GM12878 (cell line): ENCODE results near the gene TNNT2.

Source experiments
- BMI1 ChIP-seq: fragments of 450-650 bp; IDR thresholded peaks from 2 replicates; pipeline ENCODE4 v1.6.1; 2016; ENCODE audit warnings: mild to moderate bottlenecking, moderate library complexity, borderline replicate concordance
- TF ChIP-seq, protein P1 (sequence below): IDR thresholded peaks from 2 replicates; pipeline ENCODE4 v1.6.1; 2012; ENCODE audit warnings: low read depth, low read length, improper control_type of control experiment

DNA sequence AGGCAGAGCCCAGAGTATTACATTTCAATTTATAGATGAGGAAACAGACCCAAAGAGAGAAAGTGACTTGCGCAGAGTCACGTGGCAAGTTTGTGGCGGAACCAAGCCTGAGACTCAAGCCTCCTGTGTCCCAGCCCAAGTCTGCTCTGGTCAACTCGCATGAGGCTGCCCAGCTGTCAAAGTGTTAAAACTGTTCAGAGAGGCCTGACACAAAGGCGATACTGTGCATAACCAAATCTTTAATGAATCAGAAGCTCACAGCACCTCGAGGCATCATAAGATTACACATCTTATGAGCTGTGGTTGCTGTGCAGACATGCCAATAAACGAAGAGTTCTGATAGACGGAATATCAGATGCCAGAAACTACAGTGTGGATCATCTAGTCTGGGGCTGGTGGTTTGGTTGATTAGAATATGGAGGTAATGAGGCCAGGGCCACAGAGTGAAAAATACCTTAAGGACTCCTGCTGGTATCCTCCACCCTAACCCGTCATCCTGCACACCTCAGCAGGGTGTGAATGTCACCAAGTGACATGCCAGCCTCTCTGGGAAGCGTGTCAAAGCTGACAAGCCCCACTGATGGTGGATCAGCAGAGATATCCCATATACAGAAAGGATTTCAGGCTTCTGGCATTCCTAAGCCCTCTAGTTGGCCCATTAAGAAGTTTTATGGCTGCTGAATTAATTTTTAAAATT, 42.2 kb downstream of the TNNT2 start:
- TF ChIP-seq BMI1, result no peak
- TF ChIP-seq, protein P1, sequence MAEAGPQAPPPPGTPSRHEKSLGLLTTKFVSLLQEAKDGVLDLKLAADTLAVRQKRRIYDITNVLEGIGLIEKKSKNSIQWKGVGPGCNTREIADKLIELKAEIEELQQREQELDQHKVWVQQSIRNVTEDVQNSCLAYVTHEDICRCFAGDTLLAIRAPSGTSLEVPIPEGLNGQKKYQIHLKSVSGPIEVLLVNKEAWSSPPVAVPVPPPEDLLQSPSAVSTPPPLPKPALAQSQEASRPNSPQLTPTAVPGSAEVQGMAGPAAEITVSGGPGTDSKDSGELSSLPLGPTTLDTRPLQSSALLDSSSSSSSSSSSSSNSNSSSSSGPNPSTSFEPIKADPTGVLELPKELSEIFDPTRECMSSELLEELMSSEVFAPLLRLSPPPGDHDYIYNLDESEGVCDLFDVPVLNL, result no peak
